ENCODE data around the gene TTLL8.

Gene TTLL8

DNA sequence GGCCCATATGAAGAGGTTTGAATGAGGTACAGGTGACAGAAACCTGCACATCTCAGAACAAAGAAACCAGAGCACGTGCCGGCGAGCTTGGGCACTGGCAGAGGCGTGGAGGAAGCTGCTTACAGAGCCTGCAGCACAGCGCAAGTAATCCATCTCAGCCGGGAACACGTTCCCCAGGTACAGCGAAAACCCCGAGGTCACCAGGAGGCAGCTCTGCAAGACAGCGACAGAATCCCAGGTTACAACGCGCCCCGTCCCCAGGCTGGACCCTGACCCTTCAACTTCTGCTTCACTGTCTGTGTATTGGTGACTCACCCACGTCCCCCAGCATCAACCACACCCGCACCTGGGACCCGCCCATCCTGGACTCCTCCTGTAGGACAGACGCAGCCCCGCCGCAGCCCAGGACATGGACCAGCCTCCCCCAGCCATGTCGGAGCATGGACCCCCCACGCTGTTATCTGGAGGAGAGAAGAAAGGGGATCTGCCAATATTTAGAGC is 24.9 kb upstream of the TTLL8 start:
- no peak for DNase-seq

GRCh38 chr22:50082197-50082715 is 24.2 kb upstream of the TTLL8 start:
- no peak for DNase-seq

DNA sequence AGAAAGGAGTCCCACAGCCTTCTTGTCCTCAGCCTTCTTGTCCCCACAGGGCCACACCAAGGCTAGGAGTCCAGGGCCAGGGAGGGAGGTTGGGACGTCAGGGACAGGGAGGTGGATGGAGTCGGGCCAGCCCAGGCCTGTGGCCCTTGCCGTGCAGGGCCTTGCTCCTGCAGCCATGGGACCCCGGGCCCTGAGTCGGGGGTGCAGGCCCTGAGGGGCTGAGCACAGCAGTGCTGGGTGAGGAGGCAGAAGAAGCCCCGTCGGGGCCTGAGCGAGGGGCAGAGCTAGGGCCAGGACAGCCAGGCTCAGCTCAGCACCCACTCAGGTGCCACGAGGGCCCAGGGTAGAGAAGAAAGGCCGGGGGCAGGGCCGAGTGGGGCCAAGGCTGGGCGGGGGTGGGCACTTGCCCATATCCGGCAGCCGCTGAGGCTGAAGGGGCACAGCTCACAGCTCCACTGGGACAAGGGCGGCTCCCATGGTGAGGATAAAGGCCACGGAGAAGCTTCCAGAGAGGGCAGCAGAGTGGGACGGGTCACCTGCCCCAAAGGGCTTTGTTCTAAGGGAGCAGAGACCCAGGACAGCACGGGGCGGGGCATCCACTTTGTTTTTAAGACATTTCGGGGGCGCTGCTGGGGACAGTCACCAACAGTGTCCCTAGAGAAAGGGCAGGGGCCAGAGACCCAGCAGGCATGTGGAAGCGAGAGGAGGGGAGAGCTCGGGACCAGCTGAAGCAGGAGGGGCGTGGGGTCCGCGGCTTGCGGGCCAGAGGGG is 23.5 kb upstream of the TTLL8 start:
- DNase-seq, result no peak

GRCh38 chr22:50080077-50080465 is 22.0 kb upstream of the TTLL8 start:
- no peak for DNase-seq

DNA sequence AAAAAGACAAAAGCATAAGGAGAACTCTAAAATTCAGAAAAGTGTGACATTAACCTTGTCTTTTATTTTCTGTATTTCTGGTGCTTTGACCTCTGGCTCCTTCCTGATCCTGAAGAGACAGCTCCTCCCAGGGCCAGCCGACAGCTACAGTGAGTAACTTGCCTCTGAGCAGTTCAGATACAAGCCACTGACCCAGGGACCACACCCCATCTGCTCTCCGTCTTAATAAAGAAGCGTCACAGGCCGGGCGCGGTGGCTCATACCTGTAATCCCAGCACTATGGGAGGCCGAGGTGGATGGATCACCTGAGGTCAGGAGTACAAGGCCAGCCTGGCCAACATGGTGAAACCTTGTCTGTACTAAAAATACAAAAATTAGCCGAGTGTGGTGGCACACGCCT is 20.7 kb upstream of the TTLL8 start:
- DNase-seq, result no peak

- DNase-seq, result no peak
Measured at GRCh38 chr22:50078246-50078645, 20.1 kb upstream of the TTLL8 start.

DNA sequence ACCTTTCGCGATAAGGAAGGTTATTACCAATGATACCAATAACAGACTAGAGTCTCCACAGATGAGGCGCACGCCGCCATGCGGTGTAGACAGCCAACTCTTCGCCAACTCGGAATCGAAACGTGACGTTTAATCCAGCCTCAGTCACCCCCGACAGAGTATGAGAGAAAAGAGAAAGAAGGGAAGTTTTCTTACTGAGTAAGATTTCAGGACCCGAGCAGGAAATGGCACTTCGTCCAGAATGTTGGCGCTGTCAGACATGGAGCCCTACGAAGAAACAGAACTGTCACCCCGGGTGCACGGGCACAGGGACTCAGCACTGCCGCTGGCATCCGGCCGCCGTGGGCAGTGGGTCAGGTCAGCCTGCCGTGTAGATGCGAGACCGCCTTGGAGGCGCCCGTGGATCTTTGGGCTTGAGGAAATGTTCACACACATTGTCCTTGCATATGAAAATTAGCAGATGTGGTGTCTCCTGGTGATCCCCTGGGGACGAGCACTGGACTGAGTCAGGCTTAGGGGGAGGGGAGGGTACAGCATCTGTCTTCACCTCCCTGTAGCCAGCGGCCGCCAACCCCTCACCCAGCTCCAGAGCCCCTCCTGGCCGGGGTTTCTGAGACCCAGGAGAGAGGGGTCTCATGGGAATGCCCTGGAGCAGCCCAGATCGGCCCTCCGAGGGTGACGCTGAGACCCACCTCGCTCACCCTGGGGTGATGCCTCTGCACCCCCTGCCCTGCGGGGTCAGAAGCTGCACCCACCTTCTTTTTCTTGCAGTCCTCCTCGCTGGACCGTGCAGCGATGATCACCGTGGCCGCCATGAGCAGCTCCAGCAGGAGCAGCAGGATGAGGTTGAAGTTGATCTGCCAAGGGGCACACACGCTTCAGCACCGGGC is 18.8 kb upstream of the TTLL8 start:
- no peak for DNase-seq

DNA sequence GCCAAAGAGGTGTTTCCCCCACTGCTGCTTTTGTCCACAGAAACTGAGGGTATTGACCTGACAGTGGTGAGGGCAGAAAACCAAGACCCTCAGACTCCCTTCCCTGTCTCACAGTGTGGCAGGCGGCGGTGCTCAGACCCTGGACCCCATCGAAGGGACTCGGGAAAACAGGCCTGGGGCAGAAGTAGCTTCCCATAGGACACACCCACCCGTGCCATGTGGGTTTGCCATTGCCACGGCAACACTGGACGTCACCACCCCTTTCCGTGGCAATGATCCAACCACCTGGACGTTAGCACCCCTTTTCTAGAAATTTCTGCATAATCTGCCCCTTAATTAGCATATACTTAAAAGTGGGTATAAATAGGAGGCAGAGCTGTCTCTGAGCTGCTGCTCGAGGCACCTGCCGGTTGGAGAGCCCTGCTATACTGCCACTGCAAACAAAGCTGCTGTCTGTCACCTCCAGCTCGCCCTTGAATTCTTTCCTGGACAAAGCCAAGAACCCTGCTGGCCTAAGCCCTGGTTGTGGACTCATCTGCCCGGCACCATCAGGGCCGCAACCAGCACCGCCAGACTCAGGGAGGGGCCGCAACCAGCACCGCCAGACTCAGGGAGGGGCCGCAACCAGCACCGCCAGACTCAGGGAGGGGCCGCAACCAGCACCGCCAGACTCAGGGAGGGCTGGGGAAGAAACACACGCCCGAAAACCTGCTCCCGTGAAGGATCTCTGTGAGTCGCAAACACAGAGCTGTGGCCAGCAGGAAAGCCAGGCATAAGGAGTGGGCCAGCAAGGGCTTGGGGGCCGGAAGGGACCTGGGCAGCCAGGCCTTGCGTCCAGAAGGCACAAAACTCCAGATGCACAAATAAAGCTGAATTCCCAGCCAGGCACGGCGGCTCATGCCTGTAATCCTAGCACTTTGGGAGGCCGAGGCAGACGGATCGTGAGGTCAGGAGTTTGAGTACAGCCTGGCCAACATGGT is 16.7 kb upstream of the TTLL8 start:
- DNase-seq, result no peak

- DNase-seq, result no peak
Measured at GRCh38 chr22:50074056-50074455, 16.0 kb upstream of the TTLL8 start.

GRCh38 chr22:50072714-50073538 is 14.8 kb upstream of the TTLL8 start:
- no peak for DNase-seq

DNA sequence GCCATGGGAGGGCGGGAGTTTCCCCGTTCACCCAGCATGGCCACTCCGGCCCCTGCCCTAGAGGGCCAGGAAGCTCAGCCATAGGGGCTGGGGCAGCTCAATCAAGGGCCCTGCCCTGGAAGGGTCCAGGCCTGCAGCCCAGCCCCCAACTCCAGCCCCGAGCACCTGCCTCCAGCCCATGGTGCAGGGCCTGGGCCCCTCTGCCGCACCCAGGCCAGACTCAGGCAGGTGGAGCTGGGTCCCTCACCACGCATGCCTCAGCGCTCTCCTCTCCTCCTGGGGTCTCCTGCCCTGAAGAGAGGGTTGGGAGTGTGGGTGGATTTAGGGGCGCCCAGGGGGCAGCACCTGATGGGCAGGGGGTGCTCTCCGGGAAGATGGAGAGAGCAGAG is 14.1 kb upstream of the TTLL8 start:
- no peak for DNase-seq

GRCh38 chr22:50071432-50072166 is 13.5 kb upstream of the TTLL8 start:
- no peak for DNase-seq

DNA sequence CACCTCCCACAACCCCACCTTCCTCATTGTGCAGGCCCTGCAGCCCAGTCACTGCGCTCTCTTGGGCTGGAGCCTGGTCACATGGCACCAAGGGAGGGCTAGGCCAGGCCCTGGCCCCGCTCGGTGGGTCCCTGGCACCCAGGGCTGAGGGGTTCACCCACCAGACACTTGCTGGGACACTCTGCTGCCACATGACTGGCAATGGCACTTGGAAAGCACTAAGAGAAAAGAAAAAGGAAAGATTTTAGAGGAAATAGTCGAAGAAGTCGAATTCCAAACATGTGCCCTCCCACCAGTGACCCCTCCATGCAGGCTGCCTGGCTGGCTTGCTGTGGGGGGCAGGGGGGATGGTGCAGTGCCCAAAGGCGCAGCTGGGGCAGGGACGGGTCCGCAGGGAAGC is 12.3 kb upstream of the TTLL8 start:
- DNase-seq, result no peak

DNA sequence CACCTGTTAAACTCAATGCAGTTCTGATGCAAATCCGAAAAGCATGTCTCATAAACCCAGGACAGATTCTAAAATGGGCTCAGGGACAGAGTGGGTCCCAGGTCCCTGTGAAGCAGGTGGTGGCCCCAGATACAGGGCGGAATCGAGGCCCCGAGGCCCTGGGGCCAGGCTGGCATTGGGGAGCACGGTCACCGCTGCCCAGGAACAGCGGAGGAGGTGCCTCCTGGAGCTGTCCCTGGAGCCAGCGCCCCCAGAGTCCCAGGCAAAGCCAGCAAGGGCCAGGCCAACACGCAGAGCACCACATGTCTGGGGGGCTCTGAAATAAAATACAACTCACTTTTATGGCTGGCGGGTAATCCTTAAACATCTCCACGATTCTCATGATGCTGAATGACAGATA is 10.0 kb upstream of the TTLL8 start:
- no peak for DNase-seq

DNA sequence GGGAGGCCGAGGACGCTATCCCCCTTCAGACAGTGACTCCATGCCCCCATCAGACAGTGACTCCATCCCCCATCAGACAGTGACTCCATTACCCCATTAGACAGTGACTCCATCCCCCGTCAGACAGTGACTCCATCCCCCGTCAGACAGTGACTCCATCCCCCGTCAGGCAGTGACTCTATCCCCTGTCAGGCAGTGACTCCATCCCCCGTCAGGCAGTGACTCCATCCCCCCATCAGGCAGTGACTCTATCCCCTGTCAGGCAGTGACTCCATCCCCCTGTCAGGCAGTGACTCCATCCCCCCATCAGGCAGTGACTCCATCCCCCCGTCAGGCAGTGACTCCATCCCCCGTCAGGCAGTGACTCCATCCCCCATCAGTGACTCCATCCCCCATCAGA is 9.1 kb upstream of the TTLL8 start:
- no peak for DNase-seq

GRCh38 chr22:50064453-50064852 is 6.4 kb upstream of the TTLL8 start:
- DNase-seq, result no peak

DNA sequence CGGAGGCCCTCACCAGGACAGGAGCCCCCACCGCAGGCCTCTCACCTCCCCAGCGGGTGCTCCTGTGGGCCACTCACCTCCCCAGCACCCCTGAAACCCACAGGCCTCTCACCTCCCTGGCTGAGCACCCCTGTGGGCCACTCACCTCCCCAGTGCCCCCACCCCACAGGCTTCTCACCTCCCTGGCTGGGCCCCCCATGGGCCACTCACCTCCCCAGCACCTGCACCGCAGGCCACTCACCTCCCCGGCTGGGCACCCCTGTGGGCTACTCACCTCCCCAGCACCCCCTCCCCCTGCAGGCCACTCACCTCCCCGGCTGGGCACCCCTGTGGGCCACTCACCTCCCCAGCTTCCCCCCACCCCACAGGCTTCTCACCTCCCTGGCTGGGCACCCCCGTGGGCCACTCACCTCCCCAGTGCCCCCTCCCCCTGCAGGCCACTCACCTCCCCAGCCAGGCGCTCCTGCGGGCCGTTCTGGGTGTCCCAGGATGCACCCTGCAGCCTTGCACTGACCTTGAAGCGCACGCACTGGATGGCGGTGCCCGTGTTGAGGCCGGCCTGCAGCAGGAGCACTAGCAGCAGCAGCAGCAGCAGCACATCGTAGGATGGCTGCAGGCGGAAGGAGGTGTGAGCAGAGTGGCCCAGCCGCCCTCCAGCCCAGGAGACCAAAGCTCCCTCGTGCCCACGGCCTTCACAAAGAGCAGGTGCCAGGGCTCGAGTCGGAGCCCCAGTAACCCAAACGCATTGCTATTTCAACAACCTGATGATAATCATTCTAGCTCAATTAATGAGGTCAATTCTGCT is 5.7 kb upstream of the TTLL8 start:
- no peak for DNase-seq

GRCh38 chr22:50062509-50063135 is 4.5 kb upstream of the TTLL8 start:
- no peak for DNase-seq

DNA sequence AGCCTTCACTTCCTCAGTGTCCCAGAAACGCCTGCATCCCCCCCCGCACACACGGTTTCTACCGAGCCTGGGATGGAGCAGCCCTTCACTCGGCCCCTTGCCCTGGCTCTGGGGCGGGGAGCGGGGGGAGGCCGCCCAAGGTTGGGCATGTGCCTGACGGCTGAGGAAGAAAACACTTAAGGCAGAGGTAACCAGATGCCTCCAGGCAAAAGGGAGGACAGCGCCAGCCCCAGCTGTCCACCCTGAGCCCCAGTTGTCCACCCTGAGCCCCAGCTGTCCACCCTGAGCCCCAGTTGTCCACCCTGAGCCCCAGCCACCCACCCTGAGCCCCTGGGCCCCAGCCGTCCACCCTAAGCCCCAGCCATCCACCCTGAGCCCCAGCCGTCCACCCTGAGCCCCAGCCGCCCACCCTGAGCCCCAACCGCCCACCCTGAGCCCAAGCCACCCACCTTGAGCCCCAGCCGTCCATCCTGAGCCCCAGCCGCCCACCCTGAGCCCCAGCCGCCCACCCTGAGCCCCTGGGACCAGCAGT is 3.8 kb upstream of the TTLL8 start:
- DNase-seq, result no peak
